Lung microvascular endothelial cell (primary cell): ENCODE results near the gene ANKRD13A. TPM values are rescaled to one million over a fixed set of nuclear protein-coding genes. Genes with fewer than 3 reads are reported as not detected.
"Not testable (repeated sequence)": the region's sequence is repeated elsewhere in the genome, so short reads cannot be mapped to it uniquely, and the experiment has no call there.

Source experiments
- DNase-seq, 2 donors: peaks; one replicate each; pipeline versions ENCODE4 v3.0.0 to v3.0.0-alpha.2; 2010; ENCODE audit warnings: low read depth in 2 of 2
- total RNA-seq: library from RNA; depleted of rRNA; stranded (reverse); fragments of >200 nt; gene quantifications from 2 replicates; pipeline ENCODE4 v1.2.1, GENCODE V29; 2014

The ANKRD13A gene
- total RNA-seq, 1 donor from 2014 or later: 45.6 TPM

DNA sequence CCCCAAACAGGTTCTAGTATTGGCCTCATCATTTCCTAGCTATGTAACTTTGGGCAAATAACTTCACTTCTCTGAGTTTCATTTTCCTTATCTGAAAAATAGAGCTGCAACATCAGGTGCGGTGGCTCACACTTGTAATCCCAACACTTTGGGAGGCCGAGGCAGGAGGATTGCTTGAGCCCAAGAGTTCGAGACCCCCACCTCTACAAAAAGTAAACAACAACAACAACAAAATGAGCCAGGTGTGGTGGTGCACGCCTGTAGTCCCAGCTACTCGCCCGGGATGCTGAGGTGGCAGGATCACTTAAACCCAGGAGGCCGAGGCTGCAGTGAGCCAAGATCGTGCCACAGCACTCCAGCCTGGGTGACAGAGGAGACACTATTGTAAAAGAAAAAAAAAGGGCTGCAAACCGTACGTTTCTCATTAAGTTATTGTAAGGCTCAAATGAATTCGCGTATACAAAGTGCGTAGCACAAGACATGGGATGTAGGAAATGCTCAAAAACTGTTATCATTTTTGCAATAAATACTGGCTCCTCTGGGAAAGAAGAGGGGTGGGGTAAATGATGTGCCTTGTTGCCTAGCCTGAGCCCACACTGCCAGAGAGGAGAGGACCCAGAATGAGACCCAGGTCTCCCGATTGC is 48.2 kb downstream of the ANKRD13A start:
- DNase-seq: no peak

DNA sequence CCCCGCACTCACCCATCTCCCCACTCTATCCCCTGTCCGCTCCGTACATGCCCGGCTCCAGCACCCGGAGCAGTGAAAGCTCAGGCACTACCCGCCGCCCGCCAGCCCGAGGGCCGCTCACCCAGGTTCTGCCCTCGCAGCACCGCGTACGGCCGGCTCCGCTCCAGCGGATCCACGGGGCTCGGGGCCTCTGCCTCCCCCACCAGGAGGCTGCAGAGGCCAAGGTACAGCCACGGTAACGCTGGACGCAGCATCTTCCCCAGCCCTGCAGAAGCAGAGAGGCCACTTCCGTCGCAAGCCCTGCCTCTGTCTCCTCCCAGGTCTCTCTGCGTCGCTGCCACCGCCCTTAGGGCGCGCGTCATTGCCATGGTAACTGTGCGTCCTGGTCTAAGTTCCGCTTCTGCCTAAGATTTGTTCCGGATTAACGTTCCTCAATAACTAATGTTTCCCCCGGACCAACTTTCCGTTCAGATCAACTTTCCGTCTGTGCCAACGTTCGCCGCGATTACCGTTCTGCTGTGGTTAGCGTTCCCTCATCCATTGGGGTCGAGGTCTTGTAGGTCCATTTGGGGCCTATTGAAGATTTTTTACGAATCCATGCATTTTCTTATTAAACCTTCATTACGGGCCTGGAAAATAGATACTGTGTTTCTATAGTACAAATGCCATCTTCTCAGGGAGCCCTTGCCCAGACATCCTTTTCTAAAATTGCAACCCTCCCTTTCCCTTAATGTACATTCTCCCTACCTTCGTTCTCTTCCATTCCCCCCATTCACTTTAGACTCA is 49.2 kb downstream of the ANKRD13A start, which contains the start of gene C12orf76:
TSS of gene C12orf76 (minus strand) at position 281 of the 786 bp plus-strand sequence. CDS start at position 254, 27 bp downstream.
- peak; percentile 96 to 98 for DNase-seq

DNA sequence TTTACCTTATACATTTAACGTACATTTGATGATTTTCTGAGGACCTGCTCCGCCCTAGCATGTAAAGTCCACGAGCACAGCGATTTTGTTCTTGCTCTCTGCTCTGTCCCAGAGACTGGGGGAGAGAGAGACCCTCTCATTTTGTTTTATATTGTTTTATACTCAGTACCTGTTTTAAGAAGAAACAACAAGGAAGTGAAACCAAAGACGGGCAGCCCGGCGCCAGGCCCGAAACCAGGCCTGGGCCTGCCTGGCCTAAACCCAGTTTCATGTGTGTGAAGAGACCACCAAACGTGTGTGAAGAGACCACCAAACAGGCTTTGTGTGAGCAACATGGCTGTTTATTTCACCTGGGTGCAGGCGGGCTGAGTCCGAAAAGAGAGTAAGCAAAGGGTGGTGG is 49.8 kb downstream of the ANKRD13A start:
- DNase-seq: not testable (repeated sequence)

DNA sequence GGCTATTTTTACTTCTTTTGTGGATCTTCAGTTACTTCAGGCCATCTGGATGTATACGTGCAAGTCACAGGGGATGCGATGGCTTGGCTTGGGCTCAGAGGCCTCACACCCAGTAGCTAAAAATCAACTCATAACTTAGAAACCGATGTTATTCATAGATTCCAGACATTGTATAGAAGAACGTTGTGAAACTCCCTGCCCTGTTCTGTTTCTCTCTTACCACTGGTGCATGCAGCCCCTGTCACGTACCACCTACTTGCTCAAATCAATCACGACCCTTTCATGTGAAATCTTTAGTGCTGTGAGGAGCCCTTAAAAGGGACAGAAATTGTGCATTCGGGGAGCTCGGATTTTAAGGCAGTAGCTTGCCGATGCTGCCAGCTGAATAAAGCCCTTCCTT is 50.4 kb downstream of the ANKRD13A start:
- not testable (repeated sequence) for DNase-seq

DNA sequence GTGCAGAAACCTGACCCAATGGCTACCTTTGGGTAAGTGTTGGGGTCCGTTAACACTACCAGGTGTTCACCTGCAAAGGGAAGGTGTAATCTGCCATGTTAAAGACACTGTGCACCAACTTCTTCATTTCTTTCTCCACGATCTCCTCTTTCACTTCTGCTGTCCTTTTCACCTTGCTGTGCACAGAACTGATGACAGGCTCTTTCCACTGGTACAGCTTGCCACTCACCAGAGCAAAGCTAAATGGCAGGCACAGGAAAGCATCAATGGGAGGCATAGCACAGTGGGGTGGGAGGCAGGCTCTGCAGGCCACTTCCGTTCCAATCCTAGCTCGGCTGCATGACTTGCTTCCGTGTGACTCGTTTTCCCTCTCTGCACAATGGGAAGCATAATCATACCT is 51.7 kb downstream of the ANKRD13A start:
- DNase-seq: no peak

DNA sequence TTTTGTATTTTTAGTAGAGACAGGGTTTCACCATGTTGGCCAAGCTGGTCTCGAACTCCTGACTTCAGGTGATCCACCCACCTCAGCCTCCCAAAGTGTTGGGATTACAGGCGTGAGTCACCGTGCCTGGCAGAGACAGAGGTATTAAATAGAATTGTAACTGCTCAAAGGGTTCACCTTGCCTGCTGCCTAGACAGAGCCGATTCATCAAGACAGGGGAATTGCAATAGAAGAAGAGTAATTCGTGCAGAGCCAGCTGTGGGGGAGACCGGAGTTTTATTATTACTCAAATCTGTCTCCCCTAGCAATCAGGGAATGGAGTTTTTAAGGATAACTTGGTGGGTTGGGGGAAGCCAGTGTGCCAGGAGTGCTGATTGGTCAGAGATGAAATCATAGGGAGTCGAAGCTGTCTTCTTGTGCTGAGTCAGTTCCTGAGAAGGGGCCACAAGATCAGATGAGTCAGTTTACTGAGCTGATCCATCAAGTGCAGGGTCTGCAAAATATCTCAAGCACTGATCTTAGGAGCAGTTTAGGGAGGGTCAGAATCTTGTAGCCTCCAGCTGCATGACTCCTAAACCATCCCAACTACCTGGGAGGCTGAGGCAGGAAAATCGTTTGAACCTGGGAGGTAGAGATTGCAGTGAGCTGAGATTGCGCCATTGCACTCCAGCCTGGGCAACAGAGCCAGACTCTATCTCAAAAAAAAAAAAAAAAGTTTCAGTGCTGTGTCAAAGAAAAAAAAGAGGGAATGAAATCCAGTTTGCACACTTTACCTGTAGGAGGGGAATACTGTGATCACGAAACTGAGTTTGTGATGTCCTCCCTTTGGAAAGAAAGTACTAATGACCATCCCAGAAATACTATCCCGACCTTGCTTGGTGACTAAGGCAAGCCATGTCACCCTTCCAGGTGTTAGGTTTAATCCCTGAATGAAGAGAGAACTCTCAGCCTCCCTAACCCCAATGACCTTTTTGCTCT is 56.4 kb downstream of the ANKRD13A start:
- peak in 1 of 2 donors; percentile 97 for DNase-seq

DNA sequence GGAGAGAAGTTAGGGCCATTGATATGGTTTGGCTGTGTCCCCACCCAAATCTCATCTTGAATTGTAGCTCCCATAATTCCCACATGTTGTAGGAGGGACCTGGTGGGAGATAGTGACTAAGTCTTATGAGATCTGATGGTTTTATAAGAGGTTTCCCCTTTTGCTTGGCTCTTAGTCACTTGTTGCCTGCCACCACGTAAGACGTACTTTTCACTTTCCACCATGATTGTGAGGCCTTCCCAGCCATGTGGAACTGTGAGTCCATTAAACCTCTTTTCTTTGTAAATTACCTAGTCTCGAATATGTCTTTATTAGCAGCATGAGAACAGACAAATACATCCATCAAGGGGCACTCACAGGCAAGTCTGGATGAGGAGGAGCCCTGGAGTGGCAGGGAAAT is 57.4 kb downstream of the ANKRD13A start:
- peak in 1 of 2 donors; percentile 24 for DNase-seq

DNA sequence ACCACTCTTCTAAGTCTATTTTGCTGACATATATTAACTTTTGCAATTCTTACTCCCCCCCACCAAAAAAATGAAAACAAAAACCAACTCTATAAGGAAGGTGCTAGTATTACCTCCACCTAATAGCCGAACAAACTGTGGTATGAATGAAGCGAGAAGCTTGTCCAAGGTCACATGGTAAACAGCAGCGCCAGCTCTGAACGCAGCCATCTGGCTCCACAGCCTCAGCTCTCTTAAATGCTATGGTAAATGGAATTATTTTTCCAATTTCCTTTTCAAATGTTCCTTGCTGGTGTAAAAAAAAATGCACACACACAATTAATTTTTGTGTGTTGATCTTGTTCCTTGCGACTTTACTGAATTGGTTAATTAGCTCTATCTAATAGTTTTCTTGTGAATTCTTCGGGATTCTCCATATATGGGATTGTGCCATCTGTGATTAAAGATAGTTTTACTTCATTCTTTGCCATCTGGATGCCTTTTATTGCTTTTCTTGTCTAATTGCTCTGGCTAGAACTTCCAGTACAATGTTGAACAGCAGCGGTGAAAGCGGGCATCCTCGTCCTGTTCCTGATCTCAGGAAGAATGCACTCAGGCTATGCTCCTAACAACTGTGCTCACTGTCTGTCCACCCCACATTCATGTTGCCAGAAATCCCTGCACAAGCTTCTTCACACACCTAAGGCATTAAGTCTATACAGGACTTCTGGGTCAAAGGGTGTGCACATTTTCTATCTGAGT is 59.8 kb downstream of the ANKRD13A start:
- DNase-seq: no peak

DNA sequence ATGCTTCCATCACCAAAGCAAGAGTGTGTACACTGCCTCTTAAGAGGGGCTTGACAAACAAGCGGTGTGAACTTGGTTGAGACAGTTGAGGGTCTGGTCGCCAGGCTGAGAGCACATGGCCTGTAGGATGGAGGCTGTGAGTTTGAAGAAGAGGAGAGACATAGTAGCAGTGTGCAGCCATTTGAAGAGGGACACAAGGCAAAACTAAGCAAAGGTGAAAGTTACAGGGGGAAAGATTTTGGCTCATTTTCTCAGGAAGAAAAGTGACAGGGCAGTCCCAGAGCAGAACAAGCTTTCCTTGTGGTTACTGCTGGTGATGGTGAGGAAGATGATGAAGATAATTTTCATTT is 60.4 kb downstream of the ANKRD13A start:
- no peak for DNase-seq

DNA sequence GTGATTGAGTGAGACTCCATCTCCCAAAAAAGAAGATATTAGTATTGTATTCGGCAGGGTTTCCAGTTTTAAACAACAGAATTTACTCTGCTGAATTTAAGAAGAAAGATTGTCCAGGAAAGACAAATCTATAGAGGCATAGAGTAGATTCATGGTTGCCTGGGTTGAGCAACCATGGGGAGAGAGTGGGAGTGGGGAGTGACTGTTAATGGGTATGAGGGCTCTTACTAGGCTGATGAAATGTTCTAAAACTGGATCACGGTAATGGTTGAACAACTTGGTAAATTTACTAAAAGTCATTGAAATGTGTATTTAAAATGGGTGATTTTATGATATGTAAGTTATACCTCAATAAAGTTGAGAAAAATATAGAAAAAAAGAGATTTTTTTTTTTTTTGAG is 63.0 kb downstream of the ANKRD13A start:
- DNase-seq: no peak

DNA sequence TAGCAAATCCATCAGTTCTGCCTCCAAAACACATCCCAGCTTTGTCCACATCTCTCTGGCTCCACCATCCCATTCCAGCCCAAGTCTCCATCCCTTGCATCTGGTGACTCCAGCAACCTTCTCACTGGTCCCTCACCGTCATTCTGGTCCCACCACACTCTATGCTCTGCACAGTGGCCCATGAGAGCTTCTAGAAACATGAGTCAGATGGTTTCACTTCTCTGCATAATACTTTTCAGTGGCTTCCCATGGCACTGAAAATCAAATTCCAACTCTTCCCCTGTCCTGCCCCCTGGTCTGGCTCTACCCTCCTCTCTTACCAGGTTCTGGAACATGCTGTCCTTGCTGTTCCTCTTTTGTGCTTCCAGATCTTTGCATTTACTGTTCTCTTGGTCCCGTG is 66.3 kb downstream of the ANKRD13A start:
- no peak for DNase-seq

DNA sequence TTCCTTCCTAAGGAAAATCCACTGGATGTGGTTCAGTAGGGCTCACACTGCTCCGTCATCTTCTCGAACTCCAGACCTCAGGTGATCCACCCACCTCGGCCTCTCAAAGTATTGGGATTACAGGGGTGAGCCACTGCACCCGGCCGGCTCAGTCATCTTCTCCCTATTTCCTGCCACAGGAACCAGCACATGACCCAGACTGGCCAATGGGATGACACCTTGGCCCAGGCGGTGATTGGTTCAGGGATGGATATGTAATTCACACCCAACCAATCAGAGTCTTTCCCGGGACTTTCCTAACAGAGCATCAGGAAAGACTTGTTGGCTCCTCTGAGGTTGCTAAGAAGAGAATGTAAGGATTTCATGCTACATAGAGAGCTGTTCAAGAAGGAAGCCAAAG is 68.3 kb downstream of the ANKRD13A start:
- DNase-seq: no peak

DNA sequence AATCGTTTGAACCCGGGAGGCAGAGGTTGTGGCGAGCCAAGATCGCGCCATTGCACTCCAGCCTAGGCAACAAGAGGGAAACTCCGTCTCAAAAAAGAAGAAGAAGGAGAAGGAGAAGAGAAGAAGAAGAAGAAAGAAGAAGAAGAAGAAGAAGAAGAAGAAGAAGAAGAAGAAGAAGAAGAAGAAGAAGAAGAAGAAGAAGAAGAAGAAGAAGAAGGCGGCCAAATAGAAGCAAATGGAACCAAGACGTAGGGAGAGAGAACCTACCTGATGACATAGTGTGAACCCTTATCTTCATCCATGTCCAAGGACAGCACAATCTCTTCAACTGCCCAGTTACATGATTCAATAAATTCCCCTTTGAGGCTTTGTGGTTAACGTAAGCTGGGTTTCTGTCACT is 68.9 kb downstream of the ANKRD13A start:
- not testable (repeated sequence) for DNase-seq

DNA sequence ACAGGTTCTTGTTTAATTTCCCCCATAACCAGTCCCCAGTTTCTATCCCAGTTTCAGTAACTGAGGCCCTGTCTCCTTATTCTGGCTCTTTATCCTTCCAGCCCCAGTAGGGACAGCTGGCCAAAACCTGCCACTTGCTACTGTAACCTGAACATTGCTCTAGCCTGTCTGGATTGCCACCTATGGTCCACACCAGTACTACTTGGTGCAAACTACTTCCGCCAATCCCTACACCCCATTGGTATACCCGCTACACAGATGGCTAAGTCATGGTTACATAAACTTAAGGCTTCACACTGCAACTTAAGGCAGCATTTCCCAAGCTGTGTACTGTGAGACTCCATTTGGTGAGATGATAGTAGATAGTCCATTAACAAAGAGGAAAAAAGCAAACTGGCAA is 69.4 kb downstream of the ANKRD13A start:
- no peak for DNase-seq

DNA sequence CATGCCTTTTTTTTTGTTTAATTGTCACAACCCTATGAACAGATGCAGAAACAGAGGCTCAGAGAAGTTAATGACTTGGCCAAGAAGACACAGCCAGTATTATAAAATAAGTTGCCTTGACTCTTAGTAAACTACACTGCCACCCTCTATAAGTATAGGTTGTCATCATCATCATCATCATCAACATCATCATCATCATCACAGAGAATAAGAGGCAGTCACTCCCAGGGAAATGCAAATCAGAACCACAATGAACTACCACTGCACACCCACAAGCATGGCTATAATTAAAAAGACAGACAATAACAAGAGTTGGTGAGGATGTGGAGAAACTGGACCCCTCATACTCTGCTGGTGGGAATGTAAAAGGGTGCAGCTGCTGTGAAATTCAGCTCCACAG is 72.3 kb downstream of the ANKRD13A start:
- DNase-seq: no peak

DNA sequence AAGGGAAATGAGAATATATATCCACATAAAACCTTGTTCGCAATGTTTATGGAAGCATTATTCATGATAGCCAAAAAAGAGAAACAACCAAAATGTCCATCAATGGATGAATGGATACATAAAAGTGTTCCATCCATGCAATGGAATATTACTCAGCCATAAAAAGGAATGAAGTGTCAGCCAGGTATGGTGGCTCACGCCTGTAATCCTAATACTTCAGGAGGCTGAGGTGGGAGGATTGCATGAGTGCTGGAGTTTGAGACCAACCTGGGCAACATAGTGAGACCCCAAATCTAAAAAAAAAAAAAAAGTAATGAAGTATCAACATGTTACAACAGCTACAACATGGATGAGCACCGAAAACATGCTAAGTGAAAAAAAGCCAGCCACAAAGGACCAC is 72.7 kb downstream of the ANKRD13A start:
- no peak for DNase-seq

DNA sequence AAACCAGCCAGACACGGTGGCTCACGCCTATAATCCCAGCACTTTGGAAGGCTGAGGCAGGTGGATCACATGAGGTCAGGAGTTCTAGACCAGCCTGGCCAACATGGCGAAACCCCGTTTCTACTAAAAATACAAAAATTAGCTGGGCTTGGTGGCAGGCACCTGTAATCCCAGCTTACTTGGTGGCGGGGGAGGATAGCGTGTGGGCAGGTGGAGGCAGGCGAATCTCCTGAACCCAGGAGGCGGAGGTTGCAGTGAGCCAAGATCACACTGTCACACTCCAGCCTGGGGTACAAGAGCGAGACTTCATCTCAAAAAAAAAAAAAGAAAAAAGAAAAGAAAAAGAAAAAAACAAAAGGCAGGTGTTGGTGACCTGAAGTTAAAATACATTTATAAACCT is 73.4 kb downstream of the ANKRD13A start:
- not testable (repeated sequence) for DNase-seq

DNA sequence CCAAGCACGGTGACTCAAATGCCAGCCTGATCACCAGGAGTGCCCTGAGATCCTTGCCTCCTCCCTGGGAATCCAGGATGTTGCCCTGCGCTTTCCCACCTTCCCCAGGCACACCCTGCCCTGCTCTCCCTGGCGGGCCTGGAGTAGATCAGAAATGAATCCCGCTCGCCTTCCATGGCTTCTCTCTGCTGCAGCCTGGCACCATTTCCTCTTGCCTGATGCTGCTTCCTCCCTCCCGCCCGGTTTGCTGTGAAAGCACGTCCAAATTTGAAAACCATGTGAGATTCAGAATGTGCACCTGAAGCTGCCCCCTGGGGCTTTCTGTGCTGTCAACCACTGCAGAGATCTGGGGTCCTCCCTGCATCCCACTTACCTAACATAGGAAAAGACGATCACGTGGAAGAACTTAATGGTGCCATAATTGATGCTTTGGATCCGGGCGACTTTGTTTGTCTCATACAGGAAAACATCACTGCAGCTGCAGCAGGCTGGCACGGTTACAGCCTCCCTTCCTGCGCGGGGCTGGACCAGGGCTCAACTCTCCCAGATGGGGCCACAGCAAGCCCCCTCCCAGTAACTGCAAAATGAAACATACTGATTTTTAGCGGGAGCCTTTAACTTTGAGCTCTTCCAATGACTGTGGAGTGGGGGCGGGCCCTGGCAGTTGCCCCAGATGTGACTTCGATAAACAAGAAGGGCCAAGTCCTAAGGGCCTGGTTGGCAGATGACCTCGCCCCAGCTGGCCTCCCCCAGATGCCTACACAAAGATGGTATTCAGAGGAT is 74.0 kb downstream of the ANKRD13A start:
- peak; percentile 19 to 29 for DNase-seq

DNA sequence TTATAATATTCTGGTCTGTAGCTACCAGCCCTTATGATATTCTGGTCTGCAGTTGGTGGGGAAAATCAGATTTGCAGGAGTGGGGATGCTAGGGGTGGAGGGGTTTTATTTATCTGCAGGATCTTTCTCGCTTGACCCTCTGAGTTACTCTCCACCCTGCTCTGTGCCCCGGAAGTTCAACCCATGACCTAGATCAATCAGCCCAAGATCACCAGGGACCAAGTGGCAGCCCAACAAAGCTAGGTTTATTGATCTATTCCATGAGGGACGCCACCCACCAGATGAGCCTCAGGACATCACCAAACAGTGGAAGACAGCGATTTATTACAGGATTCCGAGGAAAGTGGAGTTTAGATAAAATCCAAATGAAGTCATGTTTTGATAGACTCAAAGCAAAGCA is 74.9 kb downstream of the ANKRD13A start:
- no peak for DNase-seq

DNA sequence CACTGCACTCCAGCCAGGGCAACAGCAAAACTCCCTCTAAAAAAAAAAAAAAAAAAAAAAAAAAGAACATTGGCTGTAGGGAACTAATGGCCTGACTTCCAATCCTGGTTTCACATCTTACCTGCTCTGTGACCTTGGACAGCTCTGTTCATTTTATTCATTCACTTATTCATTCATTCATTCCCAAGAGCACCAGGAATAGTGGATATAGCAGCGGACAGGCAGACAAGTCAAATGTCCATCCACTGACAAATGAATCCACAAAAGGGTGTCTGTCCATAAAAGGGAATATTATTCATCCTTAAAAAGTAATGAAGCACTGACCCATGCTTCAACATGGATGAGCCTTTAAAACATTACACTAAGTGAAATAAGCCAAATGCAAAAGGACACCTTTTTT is 76.7 kb downstream of the ANKRD13A start:
- DNase-seq: no peak
